AG10803 (cell line): ENCODE data around the gene LPO.

Experiments
- DNase-seq: peaks from one replicate; pipeline ENCODE4 v3.0.0; 2010; ENCODE audit warnings: low read depth
- H3K4me3 ChIP-seq: 2 replicates; pipeline ENCODE4 v1.5.1; 2011; ENCODE audit warnings: mild to moderate bottlenecking, low read length, control low read depth
- CTCF ChIP-seq: conservative IDR thresholded peaks from 2 replicates; pipeline ENCODE4 v1.5.1; 2011; ENCODE audit warnings: mild to moderate bottlenecking, low read length, control low read depth, inconsistent platforms

The LPO gene

GRCh38 chr17:58308985-58309917, 70.9 kb downstream of the LPO start:
- DNase-seq, result no peak
- H3K4me3 ChIP-seq, result no peak overlapping the region
- TF ChIP-seq CTCF, result no peak

GRCh38 chr17:58309918-58310259, 71.5 kb downstream of the LPO start:
- TF ChIP-seq CTCF, result no peak
- no peak for DNase-seq
- H3K4me3 ChIP-seq, result no peak overlapping the region

- no peak overlapping the region for H3K4me3 ChIP-seq
- DNase-seq, result no peak
- no peak for TF ChIP-seq CTCF
Measured at GRCh38 chr17:58310511-58311428, 72.4 kb downstream of the LPO start.

GRCh38 chr17:58311429-58311894, 73.1 kb downstream of the LPO start:
- no peak overlapping the region for H3K4me3 ChIP-seq

GRCh38 chr17:58312021-58312630, 73.7 kb downstream of the LPO start:
- no peak overlapping the region for H3K4me3 ChIP-seq
- DNase-seq, result no peak
- no peak for TF ChIP-seq CTCF

More at GRCh38 chr17:58311429-58311894, 73.1 kb downstream of the LPO start:
- TF ChIP-seq CTCF, result no peak
- DNase-seq, result no peak

GRCh38 chr17:58312829-58313228, 74.4 kb downstream of the LPO start:
- no peak overlapping the region for H3K4me3 ChIP-seq
- no peak for DNase-seq
- no peak; the same call in 1 of the 2 replicates for TF ChIP-seq CTCF
